Inflammatory macrophage (primary cell): ENCODE measurements around the gene SLC16A5.
A peak's percentile ranks its signal among the peaks of the same experiment; 100 is the strongest.

Experiments
- DNase-seq, 2 donors: peaks; one replicate each; pipeline ENCODE4 v3.0.0-alpha.2; 2020 to 2022

The SLC16A5 gene

GRCh38 chr17:75086496-75087181 lies 1.1 kb upstream of the SLC16A5 start:
- no peak for DNase-seq

GRCh38 chr17:75087182-75087557 lies 584 bp upstream of the SLC16A5 start:
- DNase-seq = no peak

- DNase-seq = peak; percentile 64 to 77
These were observed 987 bp downstream of the SLC16A5 start for GRCh38 chr17:75088465-75089417.

GRCh38 chr17:75090871-75091854 lies 3.4 kb downstream of the SLC16A5 start:
- no peak for DNase-seq

- DNase-seq = no peak
These were observed 4.1 kb downstream of the SLC16A5 start for GRCh38 chr17:75091855-75092327.

GRCh38 chr17:75093548-75094158 lies 5.9 kb downstream of the SLC16A5 start:
- no peak for DNase-seq

- no peak for DNase-seq
These were observed 7.2 kb downstream of the SLC16A5 start for GRCh38 chr17:75094871-75095399.

GRCh38 chr17:75096082-75096625 lies 8.4 kb downstream of the SLC16A5 start:
- peak; percentile 96 for DNase-seq

GRCh38 chr17:75097865-75098264 lies 10.1 kb downstream of the SLC16A5 start:
- DNase-seq = no peak

- DNase-seq = no peak
These were observed 11.1 kb downstream of the SLC16A5 start for GRCh38 chr17:75098861-75099260.

GRCh38 chr17:75099881-75100595 lies 12.3 kb downstream of the SLC16A5 start:
- DNase-seq = no peak

GRCh38 chr17:75102385-75102821 lies 14.6 kb downstream of the SLC16A5 start:
- peak; percentile 69 to 76 for DNase-seq

- DNase-seq = no peak
These were observed 16.1 kb downstream of the SLC16A5 start for GRCh38 chr17:75103601-75104554.

GRCh38 chr17:75105126-75106080 lies 17.6 kb downstream of the SLC16A5 start:
- peak in 1 of 2 donors; percentile 43 for DNase-seq

GRCh38 chr17:75108193-75108592 lies 20.4 kb downstream of the SLC16A5 start:
- DNase-seq = no peak

- DNase-seq = no peak
These were observed 21.3 kb downstream of the SLC16A5 start for GRCh38 chr17:75109046-75109406.

- DNase-seq = peak; percentile 88 to 93
These were observed 21.9 kb downstream of the SLC16A5 start, which contains the start of gene ARMC7 for GRCh38 chr17:75109407-75110233. Gene ARMC7 (plus strand): TSS chr17:75109969. CDS start chr17:75110289, 320 bp downstream.
